Gastrocnemius medialis (tissue), 4 donors: Measurements from ENCODE around the gene ZNF300.
"Not testable (repeated sequence)": the region's sequence is repeated elsewhere in the genome, so short reads cannot be mapped to it uniquely, and the experiment has no call there.

Source experiments
- CTCF ChIP-seq, 5 experiments: fragments of 450-650 bp in 3 of 5; fragments of 200-600 bp in 2 of 5; sonication (generic) in 2 of 5; IDR thresholded peaks in 4 of 5; conservative IDR thresholded peaks in 1 of 5; 1 replicate in 4 of 5; 2 replicates in 1 of 5; pipeline ENCODE4 v1.5.1; 2016 to 2019; ENCODE audit warnings: antibody characterized with exemption in 5 of 5, mild to moderate bottlenecking in 3 of 5, moderate library complexity in 3 of 5
- POLR2A ChIP-seq, 2 donors: fragments of 450-650 bp; IDR thresholded peaks; one replicate each; pipeline ENCODE4 v1.6.1; 2017; ENCODE audit warnings: antibody characterized with exemption in 2 of 2, mild to moderate bottlenecking in 2 of 2, moderate library complexity in 2 of 2

DNA sequence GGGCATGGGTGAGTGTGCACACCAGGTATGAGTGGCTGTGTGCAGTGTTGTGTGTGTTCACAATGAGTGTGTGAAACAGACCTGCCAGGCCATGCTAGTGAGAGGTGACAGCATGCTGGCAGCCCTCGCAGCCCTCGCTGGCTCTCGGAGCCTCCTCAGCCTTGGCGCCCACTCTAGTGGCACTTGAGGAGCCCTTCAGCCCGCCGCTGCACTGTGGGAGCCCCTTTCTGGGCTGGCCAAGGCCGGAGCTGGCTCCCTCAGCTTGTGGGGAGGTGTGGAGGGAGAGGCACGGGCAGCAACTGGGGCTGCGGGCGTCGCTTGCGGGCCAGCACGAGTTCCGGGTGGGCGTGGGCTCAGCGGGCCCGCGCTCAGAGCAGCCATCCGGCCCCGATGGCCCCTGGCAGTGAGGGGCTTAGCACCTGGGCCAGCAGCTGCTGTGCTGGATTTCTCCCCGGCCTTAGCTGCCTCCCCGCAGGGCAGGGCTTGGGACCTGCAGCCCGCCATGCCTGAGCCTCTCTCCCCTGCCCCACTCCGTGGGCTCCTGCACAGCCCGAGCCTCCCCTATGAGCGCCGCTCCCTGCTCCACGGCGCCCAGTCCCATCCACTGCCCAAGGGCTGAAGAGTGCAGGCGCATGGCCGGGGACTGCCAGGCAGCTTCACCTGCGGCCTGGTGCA, 59.5 kb downstream of the ZNF300 start:
- not testable (repeated sequence) for TF ChIP-seq CTCF (IDR thresholded peaks at IDR 0.05 in 4 of 5, conservative IDR thresholded peaks at IDR 0.05 in 1 of 5); POLR2A (IDR thresholded peaks at IDR 0.05)
